ENCODE results near the gene RBM17. TPM values are rescaled to one million over a fixed set of nuclear protein-coding genes. Genes with fewer than 3 reads are reported as not detected.

RBM17 gene
- total RNA-seq, 1 donor from 2014 or later = 33.2 TPM

GRCh38 chr10:6089334-6090219 lies 743 bp downstream of the RBM17 start:
- no peaks in the 10 kb centered on the region for H3K36me3 ChIP-seq (ENCODE audit: control insufficient read depth, insufficient read depth, low read length)
- H3K27me3 ChIP-seq (ENCODE audit: control insufficient read depth, insufficient read depth, low read length) = no peaks in the 10 kb centered on the region
- FAIRE-seq (no peak), DNase-seq (ENCODE audit: low read depth) (peak; percentile 71)
- TF ChIP-seq CTCF (IDR thresholded peaks at IDR 0.05; ENCODE audit: insufficient read depth, low read length, severe bottlenecking) = no peak
- peak overlapping the region; percentile 92 for H3K4me3 ChIP-seq (ENCODE audit: low read depth, low read length)

- H3K4me3 ChIP-seq (ENCODE audit: low read depth, low read length) = no peak overlapping the region
- FAIRE-seq (no peak), DNase-seq (ENCODE audit: low read depth) (no peak)
- TF ChIP-seq CTCF (IDR thresholded peaks at IDR 0.05; ENCODE audit: insufficient read depth, low read length, severe bottlenecking) = no peak
- H3K27me3 ChIP-seq (ENCODE audit: control insufficient read depth, insufficient read depth, low read length) = no peaks in the 10 kb centered on the region
- no peaks in the 10 kb centered on the region for H3K36me3 ChIP-seq (ENCODE audit: control insufficient read depth, insufficient read depth, low read length)
Observed at GRCh38 chr10:6091630-6092029, 2.8 kb downstream of the RBM17 start.

GRCh38 chr10:6092731-6093130 lies 3.9 kb downstream of the RBM17 start:
- H3K36me3 ChIP-seq (ENCODE audit: control insufficient read depth, insufficient read depth, low read length) = no peaks in the 10 kb centered on the region
- TF ChIP-seq CTCF (IDR thresholded peaks at IDR 0.05; ENCODE audit: insufficient read depth, low read length, severe bottlenecking) = no peak
- no peak overlapping the region for H3K4me3 ChIP-seq (ENCODE audit: low read depth, low read length)
- no peak for DNase-seq (ENCODE audit: low read depth)
- FAIRE-seq = no peak
- H3K27me3 ChIP-seq (ENCODE audit: control insufficient read depth, insufficient read depth, low read length) = no peaks in the 10 kb centered on the region

GRCh38 chr10:6095810-6096570 lies 7.2 kb downstream of the RBM17 start:
- Histone ChIP-seq H3K4me3 (ENCODE audit: low read depth, low read length) (no peak overlapping the region), H3K27me3 (ENCODE audit: control insufficient read depth, insufficient read depth, low read length) (no peaks in the 10 kb centered on the region), H3K36me3 (ENCODE audit: control insufficient read depth, insufficient read depth, low read length) (no peaks in the 10 kb centered on the region)
- DNase-seq (ENCODE audit: low read depth) = no peak
- no peak for FAIRE-seq
- TF ChIP-seq CTCF (IDR thresholded peaks at IDR 0.05; ENCODE audit: insufficient read depth, low read length, severe bottlenecking) = no peak

GRCh38 chr10:6097063-6097462 lies 8.2 kb downstream of the RBM17 start:
- FAIRE-seq (no peak), DNase-seq (ENCODE audit: low read depth) (no peak)
- Histone ChIP-seq H3K36me3 (ENCODE audit: control insufficient read depth, insufficient read depth, low read length) (peaks cover 3% of the 10 kb centered on the region), H3K27me3 (ENCODE audit: control insufficient read depth, insufficient read depth, low read length) (no peaks in the 10 kb centered on the region), H3K4me3 (ENCODE audit: low read depth, low read length) (no peak overlapping the region)
- no peak for TF ChIP-seq CTCF (IDR thresholded peaks at IDR 0.05; ENCODE audit: insufficient read depth, low read length, severe bottlenecking)

Measured in bronchial epithelial cell (primary cell).